ENCODE data around the gene COL7A1. TPM values are rescaled to one million over a fixed set of nuclear protein-coding genes. Genes with fewer than 3 reads are reported as not detected.
"Not testable (repeated sequence)": the region's sequence is repeated elsewhere in the genome, so short reads cannot be mapped to it uniquely, and the experiment has no call there.

The COL7A1 gene
- polyA plus RNA-seq, 1 donor = 9.3 TPM

DNA sequence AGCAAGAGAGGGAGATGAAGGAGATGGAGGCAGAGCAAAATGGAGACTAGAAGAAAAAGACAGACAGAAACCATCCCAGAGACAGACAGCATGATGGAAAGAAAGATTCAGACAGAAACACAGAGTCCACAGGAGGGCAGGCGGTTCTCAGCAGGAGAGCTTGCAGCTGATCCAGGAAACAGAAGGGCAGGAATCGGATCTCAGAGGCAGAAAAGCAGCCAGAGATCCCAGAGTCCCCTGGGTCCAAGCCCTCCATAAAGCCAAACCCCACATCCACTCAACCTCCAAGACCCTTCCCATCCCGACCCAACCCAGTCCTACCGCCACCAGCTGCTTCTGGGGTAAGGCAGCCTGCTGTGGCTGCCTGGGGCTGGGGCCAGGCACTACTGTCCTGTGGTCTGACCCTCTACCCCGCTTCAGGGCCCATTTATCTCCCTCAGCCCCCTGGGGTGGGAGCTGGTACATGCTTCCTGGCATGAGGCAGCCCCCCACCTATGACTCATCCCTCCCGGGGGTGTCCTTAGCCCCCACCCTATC is 31.7 kb downstream of the COL7A1 start, which contains the start of gene UCN2:
Gene UCN2, minus strand, starts transcription at position 400 of the 537 bp plus-strand sequence. CDS start 657 bp downstream, outside the sequence.
- DNase-seq = no peak

DNA sequence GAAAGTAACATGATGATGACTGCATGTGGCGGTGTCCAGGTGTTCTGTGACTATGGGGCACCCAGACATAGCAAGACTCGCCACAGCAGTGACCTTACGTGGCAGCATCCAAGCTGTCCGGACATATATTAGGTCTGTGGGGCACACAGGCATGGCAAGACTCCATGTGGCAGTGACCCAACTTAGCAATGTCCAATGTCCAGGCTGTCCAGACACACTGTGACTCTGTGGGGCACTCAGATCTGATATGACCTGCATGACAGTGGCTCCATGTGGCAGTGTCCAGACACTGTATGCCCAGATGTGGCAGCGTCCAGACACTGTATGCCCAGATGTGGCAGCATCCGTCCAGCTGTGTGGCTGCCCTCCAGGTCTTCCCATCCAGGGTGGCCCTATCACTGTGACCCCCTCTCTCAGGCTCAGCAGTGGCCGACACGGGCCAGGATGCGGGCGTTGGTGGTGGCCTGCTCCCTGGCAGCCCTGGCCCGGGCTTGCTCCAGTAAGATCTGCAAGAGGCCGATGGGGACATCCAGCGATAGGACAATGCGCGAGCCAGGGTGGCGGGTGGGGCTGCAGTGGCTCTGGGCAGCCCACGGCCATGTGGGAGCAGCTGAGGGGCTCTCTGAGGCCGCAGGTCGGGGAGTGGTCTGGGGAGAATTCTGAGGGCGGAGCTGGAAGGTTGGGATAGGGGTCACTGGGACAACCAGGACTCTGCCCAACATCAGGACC is 32.6 kb downstream of the COL7A1 start:
- DNase-seq = no peak

DNA sequence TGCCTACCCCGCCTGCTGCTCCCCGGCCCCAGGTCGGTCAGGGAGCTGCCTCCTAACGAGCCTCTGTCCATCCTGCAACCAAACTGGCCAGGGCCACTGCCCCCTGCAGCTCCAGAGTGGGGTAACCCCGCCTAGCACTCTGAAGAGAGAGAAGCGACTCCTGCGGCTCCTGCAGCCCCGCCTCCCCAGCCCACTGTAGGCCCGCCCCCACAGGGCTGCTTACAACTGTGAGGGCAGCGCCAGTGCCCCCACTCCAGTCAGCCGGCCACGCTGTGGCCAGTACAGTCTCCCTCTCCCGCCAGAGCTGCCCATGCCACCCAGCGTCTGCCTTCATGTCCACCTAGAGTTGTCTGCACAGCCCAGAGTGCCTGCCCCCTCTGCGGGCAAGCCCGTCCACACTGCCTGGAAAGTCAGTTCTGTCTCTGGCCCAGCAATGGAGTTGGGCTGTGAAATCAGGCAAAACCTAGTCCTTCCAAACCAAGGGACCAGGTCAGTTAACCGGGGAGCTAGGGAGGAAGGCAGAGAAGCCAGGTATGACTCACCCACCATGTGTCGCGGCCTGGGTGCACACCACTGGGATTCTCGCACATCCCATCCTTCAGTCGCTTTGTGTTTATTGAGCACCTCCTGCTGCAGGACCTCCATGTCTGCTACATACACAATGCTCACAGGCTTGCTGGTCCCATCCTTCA is 33.9 kb downstream of the COL7A1 start:
- no peak for DNase-seq

DNA sequence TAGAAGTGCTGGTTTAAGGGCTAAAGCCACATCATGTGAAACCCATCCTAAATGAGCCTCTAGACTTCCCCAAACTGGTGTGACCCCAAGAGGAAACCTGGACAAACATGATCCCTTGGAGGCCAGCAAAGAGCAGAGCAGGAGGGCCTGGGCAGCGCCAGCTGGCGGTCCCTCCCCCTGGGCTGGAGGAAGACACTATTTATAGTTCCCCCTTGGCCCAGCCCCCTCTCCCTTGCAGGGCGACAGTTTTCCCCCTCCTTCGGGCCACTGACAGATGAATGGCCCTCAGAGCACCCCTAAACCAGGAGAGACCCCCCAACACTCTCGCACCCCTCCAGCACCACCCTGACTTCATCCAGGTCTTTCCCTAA is 34.5 kb downstream of the COL7A1 start:
- DNase-seq = peak; percentile 50

DNA sequence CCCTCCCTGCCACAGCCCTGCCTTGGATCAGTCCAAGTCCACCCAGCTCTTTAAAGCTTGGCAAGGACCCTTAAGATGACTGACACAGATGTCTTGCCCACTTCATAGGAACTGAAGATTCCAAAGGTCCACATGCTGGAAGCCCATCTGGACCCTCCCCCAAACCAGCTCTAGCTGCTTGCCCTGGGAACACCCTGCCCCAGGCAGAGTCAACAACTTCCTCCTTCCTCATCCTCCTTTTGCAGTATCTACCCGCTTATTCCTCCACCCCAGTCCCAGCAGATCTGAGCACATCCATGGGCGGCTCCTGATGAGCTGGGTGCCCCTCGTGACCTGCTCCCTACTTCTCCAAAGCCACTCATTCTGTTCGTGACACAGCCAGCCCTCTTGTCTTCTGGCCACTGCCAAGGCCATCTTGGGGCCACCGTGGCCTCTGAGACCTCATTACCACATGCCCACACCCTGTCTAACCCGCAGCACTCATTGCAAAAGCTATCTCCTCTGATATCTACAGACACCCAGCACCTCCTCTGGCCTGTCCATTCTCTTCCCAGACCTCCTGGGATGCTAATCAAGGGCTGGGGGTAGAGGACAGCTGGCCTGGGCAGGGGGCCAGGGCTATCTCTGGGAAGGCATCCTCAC is 36.5 kb downstream of the COL7A1 start:
- no peak for DNase-seq

DNA sequence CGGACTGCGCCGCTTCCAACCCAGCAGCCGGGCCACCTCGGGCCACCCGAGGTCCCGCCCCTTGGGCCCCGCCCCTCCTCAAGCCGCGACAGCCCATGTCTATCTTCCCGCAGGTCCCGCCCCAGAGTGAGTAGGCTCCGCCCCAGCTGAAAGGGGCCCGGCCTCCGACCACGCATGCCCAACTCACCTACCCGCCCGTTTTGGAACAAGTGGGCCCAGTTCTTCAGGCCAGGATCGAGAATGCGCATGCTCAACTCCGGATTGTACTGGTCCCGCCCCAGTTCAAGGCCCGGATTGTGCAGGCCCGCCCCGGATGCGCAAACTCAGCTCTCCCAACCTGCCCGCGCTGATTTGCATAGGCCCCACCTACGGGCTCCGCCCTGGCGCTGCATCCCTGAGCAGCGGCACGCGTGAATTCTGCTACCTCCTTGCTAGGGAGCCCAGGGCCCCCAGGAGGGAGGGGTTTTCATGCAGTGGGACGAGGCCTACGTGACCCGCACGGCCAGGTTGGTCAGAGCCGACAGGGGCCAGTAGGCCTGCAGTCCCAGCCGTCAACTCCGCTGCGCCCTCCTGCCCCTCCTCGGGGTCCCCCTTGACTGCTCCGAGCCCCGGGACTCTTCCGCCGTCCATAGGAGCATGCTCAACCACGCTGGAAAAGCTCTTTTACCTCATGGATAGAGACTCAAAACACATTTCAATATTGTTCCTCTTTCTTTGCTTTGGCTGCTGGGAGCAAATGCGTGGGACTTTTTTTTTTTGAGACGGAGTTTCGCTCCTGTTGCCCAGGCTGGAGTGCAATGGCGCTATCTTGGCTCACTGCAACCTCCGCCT is 38.1 kb downstream of the COL7A1 start, which contains the start of gene PFKFB4:
Gene PFKFB4, minus strand, starts transcription at position 8 of the 831 bp plus-strand sequence. CDS start 26 bp downstream, outside the sequence.
- DNase-seq = peak; percentile 98

DNA sequence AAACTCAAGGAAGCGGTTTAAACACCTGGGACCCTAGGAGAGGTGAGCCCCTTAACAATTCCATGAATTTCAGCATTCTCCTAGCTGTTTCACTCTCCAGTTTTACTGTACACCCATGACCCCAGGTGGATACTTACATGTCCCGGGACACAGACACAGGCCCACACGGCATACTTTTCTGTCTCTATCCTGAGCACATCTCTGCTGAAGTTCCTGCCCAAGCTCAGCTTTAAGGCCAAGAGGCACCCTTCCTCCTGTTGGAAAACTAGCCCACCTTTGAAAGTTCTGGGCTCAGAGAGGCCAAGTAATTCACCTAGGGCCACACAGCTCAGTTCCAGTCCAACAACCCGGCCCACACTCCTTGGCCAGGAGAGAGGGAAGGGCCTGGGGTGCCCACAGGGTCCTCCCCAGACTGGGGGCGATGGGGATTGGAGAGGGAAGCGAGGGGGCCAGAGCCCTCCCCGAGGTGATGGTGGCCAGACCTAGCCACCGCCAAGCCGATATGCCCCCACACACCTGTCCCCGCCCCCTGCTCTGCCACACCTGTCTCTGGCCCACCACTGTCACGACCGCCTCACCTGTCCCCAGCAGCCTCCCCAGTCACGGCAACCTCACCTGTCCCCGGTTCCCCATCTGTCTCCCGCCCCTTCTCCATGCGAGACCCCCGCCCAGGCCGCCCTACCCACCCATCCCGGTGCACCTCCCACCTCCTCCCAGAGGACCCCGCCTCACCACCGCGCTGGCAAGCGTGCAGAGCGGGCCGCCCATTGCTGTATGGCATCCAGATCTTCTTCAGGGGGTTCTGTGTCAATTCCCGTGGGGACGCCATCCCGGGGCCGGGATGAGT is 39.0 kb downstream of the COL7A1 start:
- no peak for DNase-seq

DNA sequence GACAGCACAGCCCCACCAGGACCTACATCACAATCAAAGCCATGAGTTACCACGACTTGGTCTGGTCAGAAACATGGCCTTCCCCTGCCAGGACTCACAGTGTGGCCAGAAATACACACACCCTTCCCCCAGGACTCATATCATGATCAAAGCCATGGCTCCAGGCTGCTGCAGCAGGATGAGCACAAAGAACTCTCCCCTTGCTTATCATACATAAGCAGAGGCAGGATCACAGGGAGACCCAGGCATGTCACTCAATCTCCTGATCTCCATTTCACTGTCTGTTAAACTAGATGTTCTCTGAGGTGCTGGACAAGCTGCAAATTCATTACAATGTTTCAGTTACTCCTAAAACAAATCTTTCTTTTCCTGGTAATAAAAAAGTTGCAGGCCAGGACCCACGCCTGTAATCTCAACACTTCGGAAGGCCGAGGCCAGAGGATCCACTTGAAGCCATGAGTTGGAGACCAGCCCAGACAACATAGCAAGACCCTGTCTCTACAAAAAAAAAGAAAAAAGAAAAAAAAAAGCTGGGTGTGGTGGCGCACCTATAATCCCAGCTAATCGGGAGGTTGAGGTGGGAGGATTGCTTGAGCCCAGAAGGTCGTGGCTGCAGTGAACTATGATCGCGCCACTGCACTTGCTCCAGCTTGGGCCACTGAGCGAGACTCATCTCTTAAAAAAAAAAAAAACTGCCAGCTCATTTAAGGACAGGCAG is 39.7 kb downstream of the COL7A1 start:
- no peak for DNase-seq

DNA sequence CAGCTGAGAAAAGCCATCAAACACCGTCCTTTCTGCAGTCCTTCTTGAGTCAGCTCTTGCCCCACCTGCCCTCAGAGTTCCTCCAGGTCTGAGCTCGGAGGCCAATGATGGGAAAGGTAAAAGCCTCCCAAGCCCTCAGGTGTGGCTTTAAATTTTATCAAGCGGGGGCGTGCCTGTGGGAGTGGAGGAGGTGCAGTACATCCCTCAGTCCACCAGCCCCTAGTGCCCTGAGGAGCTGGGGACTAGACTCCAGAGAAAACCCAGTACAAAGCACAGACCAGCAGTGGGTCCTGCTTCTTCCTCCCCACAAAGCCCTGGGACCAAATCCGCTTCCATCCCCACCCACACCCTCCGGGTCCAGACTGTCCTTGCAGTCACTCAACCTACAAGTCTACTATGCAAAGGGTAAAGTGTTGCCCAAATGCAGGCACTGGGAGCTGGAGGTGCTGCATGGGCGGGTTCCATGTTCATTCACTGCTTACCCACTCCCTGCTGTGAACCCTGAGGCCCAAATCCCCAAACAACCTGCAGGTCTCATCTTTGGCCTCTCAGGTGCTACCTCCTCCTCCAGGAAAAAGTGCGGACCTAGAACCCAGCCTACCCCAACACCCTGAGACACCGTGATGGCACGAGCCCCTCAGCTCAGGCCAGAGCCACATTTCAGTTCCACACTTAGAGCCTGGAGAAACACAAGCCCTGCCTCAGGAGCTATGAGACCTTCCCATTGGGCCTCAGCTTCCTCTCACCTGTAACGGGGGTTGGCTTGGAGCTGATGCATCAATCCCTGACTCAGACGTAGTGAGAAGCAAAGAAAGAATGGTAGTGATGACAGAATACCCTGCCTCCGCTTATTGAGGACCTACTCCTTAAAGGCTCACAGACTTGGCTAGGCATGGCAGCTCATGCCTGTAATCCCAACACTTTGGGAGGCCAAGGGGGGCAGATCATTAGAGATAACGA is 41.0 kb downstream of the COL7A1 start:
- no peak for DNase-seq

DNA sequence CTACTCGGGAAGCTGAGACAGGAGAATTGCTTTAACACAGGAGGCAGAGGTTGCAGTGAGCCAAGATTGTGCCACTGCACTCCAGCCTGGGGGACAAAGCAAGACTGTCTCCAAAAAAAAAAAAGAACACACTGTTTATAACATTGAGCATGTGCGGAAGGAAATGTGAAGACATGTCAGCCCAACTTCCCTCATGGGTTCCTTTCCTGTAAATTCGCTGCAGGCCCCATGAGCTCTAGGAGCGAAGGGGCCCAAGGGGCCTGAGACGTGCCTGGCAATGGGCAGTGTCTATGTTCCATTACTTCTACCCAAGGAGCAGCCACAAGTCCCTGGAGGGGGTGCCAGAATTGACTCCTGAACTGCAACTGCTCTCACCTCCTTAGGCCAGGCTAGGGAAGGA is 41.8 kb downstream of the COL7A1 start:
- DNase-seq = no peak

DNA sequence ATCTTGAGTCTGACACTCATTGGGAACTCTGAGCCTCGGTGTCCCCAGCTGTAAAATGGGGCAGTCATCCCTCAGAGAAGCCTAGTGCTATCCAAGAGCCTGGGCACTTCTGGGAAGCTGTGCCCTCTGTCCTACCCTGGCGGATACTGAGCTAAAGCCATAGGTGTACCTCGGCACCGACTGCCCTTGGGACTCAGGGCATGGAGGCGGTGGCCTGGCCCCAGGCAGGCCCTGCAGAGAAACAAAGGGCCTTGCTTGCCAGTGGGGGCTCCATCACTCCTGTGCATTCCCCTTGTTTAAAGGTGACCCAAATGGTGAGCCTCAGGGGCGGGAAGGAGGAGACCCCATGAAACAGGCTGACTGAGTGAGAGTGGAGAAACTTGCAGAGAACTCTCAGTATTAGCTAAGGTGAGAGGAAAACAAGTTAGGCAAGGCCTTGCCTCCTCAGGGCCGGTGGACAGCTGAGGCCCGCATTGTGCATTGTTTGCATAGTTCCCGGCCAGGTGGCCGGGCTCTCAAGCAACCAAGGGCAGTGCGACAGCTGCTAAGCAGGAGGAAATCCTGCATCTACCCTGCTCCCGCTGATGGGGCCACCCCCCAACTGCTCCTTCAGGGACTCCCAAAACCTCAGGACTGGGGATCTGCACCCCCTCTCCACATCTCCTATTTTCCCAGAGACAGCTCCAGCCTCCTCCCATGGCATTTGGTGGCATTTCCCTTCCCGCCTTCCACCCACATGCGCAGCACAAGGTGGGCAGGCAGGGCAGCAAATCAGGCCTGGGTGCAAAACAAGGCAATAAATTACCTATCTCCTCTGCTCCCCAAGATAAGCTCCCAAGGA is 42.8 kb downstream of the COL7A1 start:
- no peak for DNase-seq

DNA sequence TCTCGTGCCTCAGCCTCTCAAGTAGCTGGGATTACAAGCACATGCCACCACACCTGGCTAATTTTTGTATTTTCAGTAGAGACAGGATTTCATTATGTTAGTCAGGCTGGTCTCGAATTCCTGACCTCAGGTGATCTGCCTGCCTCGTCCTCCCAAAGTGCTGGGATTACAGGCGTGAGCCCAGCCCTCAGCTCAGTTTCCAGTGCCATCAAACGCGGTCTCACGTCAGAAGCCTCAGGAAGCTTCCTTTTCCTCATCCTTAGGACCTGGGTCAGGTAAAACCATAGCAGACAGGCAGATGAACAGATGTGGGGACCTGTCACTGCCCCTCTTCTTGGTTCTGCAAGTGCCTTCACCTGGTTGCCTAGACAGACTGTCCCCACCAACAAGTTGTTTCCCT is 43.5 kb downstream of the COL7A1 start:
- not testable (repeated sequence) for DNase-seq

DNA sequence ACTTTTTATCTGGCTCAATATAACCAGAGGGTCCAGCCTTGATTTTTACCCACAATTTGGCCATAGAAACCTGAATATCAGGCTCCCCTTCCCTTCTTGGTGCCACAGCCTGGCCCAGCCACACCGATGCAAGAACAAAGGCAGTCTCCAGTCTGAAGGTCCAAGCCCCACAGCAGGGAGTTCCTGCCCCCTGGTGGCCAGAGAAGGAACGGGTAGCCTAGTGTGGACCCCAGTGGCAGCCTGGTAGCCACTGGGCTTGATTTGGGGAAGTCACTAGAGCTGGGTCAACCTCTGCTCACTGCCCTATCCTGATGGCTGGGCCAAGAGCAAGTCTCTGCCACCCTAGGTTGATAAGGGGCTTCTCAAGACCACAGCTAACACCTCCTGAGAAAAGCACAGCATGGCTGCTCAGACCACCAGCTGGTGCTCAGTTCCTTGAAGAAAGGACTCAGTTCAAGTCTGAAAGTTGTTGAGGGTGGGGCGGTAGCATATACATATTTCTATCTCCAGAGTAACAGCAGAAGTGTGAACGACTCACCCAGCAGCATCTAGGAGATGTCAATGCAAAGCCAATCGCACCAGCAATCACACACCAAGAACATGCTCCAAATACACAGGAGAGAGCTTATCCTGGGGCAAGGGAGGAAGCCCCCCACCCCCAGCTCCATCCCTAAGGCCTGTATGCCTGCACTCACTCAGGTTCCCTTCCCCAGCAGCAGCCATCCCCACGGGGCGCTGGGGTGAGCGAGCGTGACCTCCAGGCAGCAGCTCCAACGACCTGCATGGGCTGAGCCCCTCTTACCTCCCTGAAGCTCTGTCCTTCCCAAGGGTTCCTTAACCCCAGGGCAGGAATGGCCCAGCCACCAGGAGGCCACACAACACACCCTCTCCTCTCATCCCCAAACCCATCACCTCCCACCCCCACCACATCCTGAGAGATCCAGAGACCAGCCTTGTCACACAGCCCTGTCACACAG is 46.1 kb downstream of the COL7A1 start:
- DNase-seq = peak; percentile 73

DNA sequence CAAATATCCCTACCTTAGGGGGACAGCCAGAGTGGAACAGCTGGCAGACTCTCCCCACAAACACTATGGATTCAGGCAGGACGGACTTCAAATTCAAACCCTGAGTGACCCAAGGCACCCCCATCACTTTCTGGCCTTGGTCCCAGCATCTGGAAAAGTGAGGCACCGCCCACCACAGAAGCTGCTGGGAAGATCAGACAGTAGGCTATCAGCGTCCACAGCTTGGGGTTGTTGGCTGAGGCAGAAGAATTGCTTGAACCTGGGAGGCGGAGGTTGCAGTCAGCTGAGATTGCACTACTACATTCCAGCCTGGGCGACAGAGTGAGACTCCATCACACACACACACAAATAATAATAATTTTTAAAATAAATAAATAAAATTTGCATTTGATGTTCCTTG is 47.0 kb downstream of the COL7A1 start:
- no peak for DNase-seq

DNA sequence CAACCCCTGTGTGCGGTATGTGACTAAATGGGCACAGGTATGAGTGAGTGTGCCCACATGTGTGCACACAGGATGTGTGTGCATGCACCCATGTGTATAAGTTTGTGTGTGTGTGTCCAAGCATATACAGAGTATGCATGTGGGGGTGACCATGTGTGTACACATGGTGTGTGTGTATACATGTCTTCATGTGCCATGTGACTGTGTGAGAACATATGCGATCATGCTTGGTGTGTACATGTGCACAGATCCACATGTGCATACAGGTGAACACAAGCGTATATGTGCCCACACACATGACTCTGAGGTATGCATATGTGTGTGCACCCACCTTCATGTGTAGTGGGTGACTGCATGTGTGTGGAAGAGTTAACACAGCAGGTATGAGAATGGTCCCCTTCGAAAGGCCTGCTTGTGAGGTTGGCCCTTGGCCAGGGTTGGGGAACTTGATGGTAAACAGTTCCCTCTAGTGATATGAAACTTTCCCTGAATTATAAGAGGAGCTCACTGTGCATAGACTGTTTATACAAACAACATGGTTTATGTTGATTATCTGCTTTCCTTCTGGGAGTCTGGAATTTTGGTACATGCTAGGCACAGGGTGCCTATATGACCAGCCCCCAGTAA is 48.8 kb downstream of the COL7A1 start:
- DNase-seq = no peak

DNA sequence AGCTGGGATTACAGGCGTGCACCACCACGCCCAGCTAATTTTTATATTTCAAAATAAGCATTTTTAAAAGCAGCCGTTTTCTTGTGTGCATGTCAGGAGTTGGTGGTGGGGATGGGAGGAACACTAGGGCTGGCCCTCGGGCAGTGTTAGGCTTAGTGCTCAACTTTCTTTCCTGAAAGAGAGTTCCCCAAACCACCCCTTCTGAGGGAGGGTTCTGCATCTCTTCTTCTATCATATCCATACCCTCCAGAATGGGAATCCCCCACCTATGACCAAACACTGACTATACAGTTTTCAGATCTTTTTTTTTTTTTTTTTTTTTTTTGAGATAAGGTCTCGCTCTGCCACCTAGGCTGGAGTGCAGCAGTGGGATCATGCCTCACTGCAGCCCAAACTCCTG is 51.0 kb downstream of the COL7A1 start:
- DNase-seq = no peak
